GM19240 (cell line): Measurements from ENCODE around the gene HPS1.

ENCODE experiments used
- DNase-seq: peaks from one replicate; pipeline ENCODE4 v3.0.0; 2011; ENCODE audit warnings: low spot score; ENCODE audit not compliant: insufficient read length

The HPS1 gene

GRCh38 chr10:98414578-98414931, 32.2 kb downstream of the HPS1 start:
- no peak for DNase-seq

GRCh38 chr10:98411768-98412167, 35.0 kb downstream of the HPS1 start:
- DNase-seq: no peak

GRCh38 chr10:98411166-98411565, 35.6 kb downstream of the HPS1 start:
- DNase-seq: no peak

- DNase-seq: no peak
These were observed 36.0 kb downstream of the HPS1 start for GRCh38 chr10:98410759-98411158.

- no peak for DNase-seq
These were observed 36.5 kb downstream of the HPS1 start for GRCh38 chr10:98410135-98410743.

- DNase-seq: no peak
These were observed 37.9 kb downstream of the HPS1 start for GRCh38 chr10:98408799-98409198.

GRCh38 chr10:98407744-98408241, 38.9 kb downstream of the HPS1 start:
- DNase-seq: no peak

- DNase-seq: no peak
These were observed 39.6 kb downstream of the HPS1 start for GRCh38 chr10:98407017-98407743.

GRCh38 chr10:98405422-98405821, 41.3 kb downstream of the HPS1 start:
- no peak for DNase-seq

- DNase-seq: peak; percentile 29
These were observed 42.0 kb downstream of the HPS1 start for GRCh38 chr10:98404571-98405359.

- no peak for DNase-seq
These were observed 42.8 kb downstream of the HPS1 start for GRCh38 chr10:98403812-98404504.

GRCh38 chr10:98402931-98403718, 43.6 kb downstream of the HPS1 start:
- DNase-seq: no peak

- no peak for DNase-seq
These were observed 44.3 kb downstream of the HPS1 start for GRCh38 chr10:98402478-98402877.

GRCh38 chr10:98400482-98400881, 46.3 kb downstream of the HPS1 start:
- no peak for DNase-seq

GRCh38 chr10:98399784-98400183, 47.0 kb downstream of the HPS1 start:
- no peak for DNase-seq

- no peak for DNase-seq
These were observed 49.6 kb downstream of the HPS1 start for GRCh38 chr10:98397089-98397600.

GRCh38 chr10:98396096-98397063, 50.4 kb downstream of the HPS1 start:
- no peak for DNase-seq

- no peak for DNase-seq
These were observed 51.8 kb downstream of the HPS1 start for GRCh38 chr10:98394851-98395440.

GRCh38 chr10:98391578-98391991, 55.1 kb downstream of the HPS1 start:
- DNase-seq: no peak
